Measurements from ENCODE around the gene AMOTL1. TPM values are rescaled to one million over a fixed set of nuclear protein-coding genes. Genes with fewer than 3 reads are reported as not detected.

The AMOTL1 gene
- total and polyA plus RNA-seq, 2 of the 8 experiments (the other 6 are each of a cell fraction or from before 2014, with no cell fraction given) = 9.0 to 27.6 TPM

GRCh38 chr11:94823102-94823732 lies 55.1 kb downstream of the AMOTL1 start:
- TF ChIP-seq MAFK (IDR thresholded peaks at IDR 0.05; ENCODE audit: low read depth, low read length) = peak; percentile 82
- TF ChIP-seq, protein P1, sequence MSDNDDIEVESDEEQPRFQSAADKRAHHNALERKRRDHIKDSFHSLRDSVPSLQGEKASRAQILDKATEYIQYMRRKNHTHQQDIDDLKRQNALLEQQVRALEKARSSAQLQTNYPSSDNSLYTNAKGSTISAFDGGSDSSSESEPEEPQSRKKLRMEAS (IDR thresholded peaks at IDR 0.05) = no peak
- Histone ChIP-seq H4K91ac (replicated peaks; ENCODE audit: insufficient read length, low read length) (no peak overlapping the region), H4K5ac (ENCODE audit: insufficient read length, low read depth, low read length) (no peak overlapping the region), H3K14ac (ENCODE audit: insufficient read length) (no peak overlapping the region), H2AFZ (ENCODE audit: low read length) (no peak overlapping the region), H3K4me2 (ENCODE audit: insufficient read depth in 1 of 2, low read depth in 2 of 2, low read length in 2 of 2) (no peak overlapping the region), H3K79me2 (ENCODE audit: control insufficient read depth in 1 of 2, insufficient read depth in 2 of 2, low read length in 2 of 2) (no peaks in the 10 kb centered on the region), H2BK5ac (ENCODE audit: low read depth, low read length) (no peak overlapping the region), H3K27ac (ENCODE audit: low read depth, low read length) (no peak overlapping the region), H2AK5ac (ENCODE audit: low read depth, low read length) (no peak overlapping the region), H3K79me1 (ENCODE audit: low read depth, low read length) (no peaks in the 10 kb centered on the region), H3K4ac (replicated peaks; ENCODE audit: insufficient read length, low read depth, low read length) (no peak overlapping the region), H3K56ac (replicated peaks; ENCODE audit: insufficient read length, low read depth, low read length) (no peak overlapping the region), H2BK120ac (replicated peaks; ENCODE audit: low read depth, low read length) (no peak overlapping the region), H3K9ac (replicated peaks in 1 of 4; ENCODE audit: extremely low read depth in 1 of 4, low read depth in 3 of 4, low read length in 3 of 4) (no peak overlapping the region), H3K4me3 (ENCODE audit: extremely low read depth in 1 of 4, insufficient read depth in 2 of 4, low read depth in 3 of 4, low read length in 4 of 4) (no peak overlapping the region), H3K23ac (ENCODE audit: insufficient read length) (no peak overlapping the region), H2BK20ac (ENCODE audit: low read length) (no peak overlapping the region), H3K27me3 (replicated peaks in 1 of 4; ENCODE audit: control insufficient read depth in 3 of 4, extremely low read depth in 1 of 4, insufficient read depth in 3 of 4, low read length in 3 of 4) (no peaks in the 10 kb centered on the region), H4K8ac (ENCODE audit: extremely low read depth, insufficient read depth, low read length) (no peak overlapping the region), H2BK15ac (ENCODE audit: low read length) (no peak overlapping the region), H3K4me1 (replicated peaks in 1 of 4; ENCODE audit: control insufficient read depth in 3 of 4, insufficient read depth in 4 of 4, low read length in 3 of 4) (peaks cover 0 to 5% (median 0%) of the 10 kb centered on the region in 4 experiments; a peak in 2 of 7 replicates), H3K23me2 (ENCODE audit: low read depth, low read length) (no peaks in the 10 kb centered on the region), H3K18ac (ENCODE audit: extremely low read depth, low read length) (no peak overlapping the region), H3K9me3 (ENCODE audit: insufficient read depth in 2 of 2, low read depth in 1 of 2, low read length in 1 of 2) (peaks cover 0 to 2% of the 10 kb centered on the region in 2 experiments; a peak in 2 of 4 replicates), H3K36me3 (ENCODE audit: control insufficient read depth in 2 of 4, insufficient read depth in 4 of 4, low read length in 3 of 4) (peaks cover 0 to 25% (median 3%) of the 10 kb centered on the region in 4 experiments; a peak in 5 of 8 replicates), H2BK12ac (ENCODE audit: low read depth, low read length) (no peak overlapping the region), H4K20me1 (replicated peaks in 1 of 2; ENCODE audit: control insufficient read depth in 1 of 2, insufficient read depth in 2 of 2, low read length in 2 of 2) (no peaks in the 10 kb centered on the region)
- 88% methylated on average over 2 of the region's 2 CpGs; no CpG with 5 or more reads in 1 of the 2 experiments for WGBS, 2 experiments (ENCODE audit: extremely low coverage in 1 of 2, insufficient coverage in 1 of 2, insufficient read length in 1 of 2, insufficient replicate concordance in 2 of 2, low coverage in 1 of 2, low lambda C conversion rate in 2 of 2, missing lambda C conversion rate in 1 of 2)
- FAIRE-seq (no peak), DNase-seq (ENCODE audit: low read depth in 1 of 2, low spot score in 2 of 2) (no peak)
- ChIA-PET POLR2A (ENCODE audit: partially characterized antibody) (no interaction called here), CTCF (ENCODE audit: partially characterized antibody) (no interaction called here)
